ENCODE results near the gene SLCO2B1.

The SLCO2B1 gene

DNA sequence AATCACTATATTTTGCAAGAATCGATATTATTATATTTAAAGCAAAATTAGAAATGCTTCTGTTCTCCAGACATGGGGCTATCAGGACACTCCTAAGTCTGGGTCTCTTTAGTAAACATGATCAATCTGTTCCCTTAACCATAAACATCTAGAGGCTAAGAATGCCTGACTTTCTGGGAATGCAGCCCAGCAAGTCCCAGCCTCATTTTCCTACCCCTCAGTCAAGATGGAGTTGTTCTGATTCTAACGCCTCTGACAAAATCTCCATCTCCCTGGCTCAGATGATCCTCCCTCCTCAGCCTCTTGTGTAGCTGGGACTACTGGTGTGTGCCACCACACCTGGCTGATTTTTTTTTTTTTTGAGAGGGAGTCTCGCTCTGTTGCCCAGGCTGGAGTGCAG, 35.0 kb downstream of the SLCO2B1 start:
- Histone ChIP-seq H3K79me2 (ENCODE audit: control insufficient read depth, low read length) (no peaks in the 10 kb centered on the region), H3K9me2 (replicated peaks; ENCODE audit: control insufficient read depth, low read length) (no peaks in the 10 kb centered on the region), H3K4me2 (ENCODE audit: low read length) (no peak overlapping the region), H3K4me1 (ENCODE audit: control insufficient read depth, low read length) (no peaks in the 10 kb centered on the region), H3K9me3 (ENCODE audit: control insufficient read depth, insufficient read depth, low read length) (no peaks in the 10 kb centered on the region), H3K4me3 (ENCODE audit: low read length) (no peak overlapping the region), H4K20me1 (ENCODE audit: control insufficient read depth, insufficient read depth, low read depth, low read length) (no peaks in the 10 kb centered on the region), H3F3A (ENCODE audit: control insufficient read depth, insufficient read depth) (no peaks in the 10 kb centered on the region), H3K27me3 (ENCODE audit: control insufficient read depth, low read length) (peaks cover 10% of the 10 kb centered on the region), H3K27ac (ENCODE audit: low read depth, low read length) (no peak overlapping the region), H3K36me3 (ENCODE audit: control insufficient read depth, low read length) (no peaks in the 10 kb centered on the region)
- TF ChIP-seq EZH2phosphoT487 (IDR thresholded peaks at IDR 0.05; ENCODE audit: borderline replicate concordance, low read length), result no peak
- TF ChIP-seq, protein P1, sequence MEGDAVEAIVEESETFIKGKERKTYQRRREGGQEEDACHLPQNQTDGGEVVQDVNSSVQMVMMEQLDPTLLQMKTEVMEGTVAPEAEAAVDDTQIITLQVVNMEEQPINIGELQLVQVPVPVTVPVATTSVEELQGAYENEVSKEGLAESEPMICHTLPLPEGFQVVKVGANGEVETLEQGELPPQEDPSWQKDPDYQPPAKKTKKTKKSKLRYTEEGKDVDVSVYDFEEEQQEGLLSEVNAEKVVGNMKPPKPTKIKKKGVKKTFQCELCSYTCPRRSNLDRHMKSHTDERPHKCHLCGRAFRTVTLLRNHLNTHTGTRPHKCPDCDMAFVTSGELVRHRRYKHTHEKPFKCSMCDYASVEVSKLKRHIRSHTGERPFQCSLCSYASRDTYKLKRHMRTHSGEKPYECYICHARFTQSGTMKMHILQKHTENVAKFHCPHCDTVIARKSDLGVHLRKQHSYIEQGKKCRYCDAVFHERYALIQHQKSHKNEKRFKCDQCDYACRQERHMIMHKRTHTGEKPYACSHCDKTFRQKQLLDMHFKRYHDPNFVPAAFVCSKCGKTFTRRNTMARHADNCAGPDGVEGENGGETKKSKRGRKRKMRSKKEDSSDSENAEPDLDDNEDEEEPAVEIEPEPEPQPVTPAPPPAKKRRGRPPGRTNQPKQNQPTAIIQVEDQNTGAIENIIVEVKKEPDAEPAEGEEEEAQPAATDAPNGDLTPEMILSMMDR (IDR thresholded peaks at IDR 0.05; ENCODE audit: low read depth, low read length, poor library complexity, severe bottlenecking), result no peak

DNA sequence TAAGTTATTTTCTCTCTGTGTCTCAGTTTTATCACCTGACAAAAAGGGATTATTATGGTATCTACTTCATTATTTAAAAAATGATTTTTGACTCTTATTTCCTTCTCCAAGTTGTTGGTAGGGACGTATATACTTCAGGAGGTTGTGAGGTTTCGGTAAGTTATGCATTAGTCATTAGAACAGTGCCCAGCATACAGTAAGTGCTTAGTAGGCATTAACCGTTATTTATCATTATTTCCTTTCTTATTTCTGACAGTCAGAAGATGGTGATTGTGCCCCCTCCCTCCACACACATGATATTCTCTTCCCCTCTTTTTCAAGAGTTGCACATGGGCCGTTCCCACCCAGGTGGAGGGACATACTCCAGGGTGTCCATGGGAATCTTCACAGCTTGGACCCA, 36.1 kb downstream of the SLCO2B1 start:
- Histone ChIP-seq H3K4me1 (ENCODE audit: control insufficient read depth, low read length) (no peaks in the 10 kb centered on the region), H3F3A (ENCODE audit: control insufficient read depth, insufficient read depth) (no peaks in the 10 kb centered on the region), H3K36me3 (ENCODE audit: control insufficient read depth, low read length) (no peaks in the 10 kb centered on the region), H3K9me3 (ENCODE audit: control insufficient read depth, insufficient read depth, low read length) (no peaks in the 10 kb centered on the region), H3K27me3 (ENCODE audit: control insufficient read depth, low read length) (peaks cover 3% of the 10 kb centered on the region; the same call in 1 of the 2 replicates), H3K79me2 (ENCODE audit: control insufficient read depth, low read length) (no peaks in the 10 kb centered on the region), H3K4me2 (ENCODE audit: low read length) (no peak overlapping the region), H3K27ac (ENCODE audit: low read depth, low read length) (no peak overlapping the region), H4K20me1 (ENCODE audit: control insufficient read depth, insufficient read depth, low read depth, low read length) (no peaks in the 10 kb centered on the region), H3K9me2 (replicated peaks; ENCODE audit: control insufficient read depth, low read length) (no peaks in the 10 kb centered on the region), H3K4me3 (ENCODE audit: low read length) (no peak overlapping the region)
- no peak for TF ChIP-seq EZH2phosphoT487 (IDR thresholded peaks at IDR 0.05; ENCODE audit: borderline replicate concordance, low read length)
- TF ChIP-seq, protein P1 (IDR thresholded peaks at IDR 0.05; ENCODE audit: low read depth, low read length, poor library complexity, severe bottlenecking), result no peak

DNA sequence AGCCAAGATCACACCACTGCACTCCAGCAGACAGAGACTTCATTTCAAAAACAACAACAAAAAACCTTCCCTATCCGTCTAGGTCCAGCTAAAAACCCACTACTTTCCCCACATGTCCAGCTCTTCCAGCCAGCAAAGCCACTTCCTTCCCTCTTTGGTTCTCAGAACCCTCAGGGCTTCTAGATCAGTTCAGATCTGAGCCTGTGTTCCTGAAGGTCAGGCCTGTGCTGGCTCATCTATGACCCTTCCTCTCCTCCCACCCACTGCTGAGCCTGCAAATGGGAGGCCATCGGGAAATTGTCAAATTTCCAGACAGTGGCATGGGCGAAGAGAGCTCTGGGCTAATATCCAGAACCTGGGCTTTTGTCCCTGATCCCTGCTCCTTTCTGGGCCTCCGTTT, 37.8 kb downstream of the SLCO2B1 start:
- no peaks in the 10 kb centered on the region for H3K9me2 ChIP-seq (replicated peaks; ENCODE audit: control insufficient read depth, low read length)
- no peak overlapping the region for H3K4me3 ChIP-seq (ENCODE audit: low read length)
- TF ChIP-seq, protein P1 (IDR thresholded peaks at IDR 0.05; ENCODE audit: low read depth, low read length, poor library complexity, severe bottlenecking), result no peak
- TF ChIP-seq EZH2phosphoT487 (IDR thresholded peaks at IDR 0.05; ENCODE audit: borderline replicate concordance, low read length), result no peak
- H3F3A ChIP-seq (ENCODE audit: control insufficient read depth, insufficient read depth), result no peaks in the 10 kb centered on the region
- H3K36me3 ChIP-seq (ENCODE audit: control insufficient read depth, low read length), result no peaks in the 10 kb centered on the region
- no peaks in the 10 kb centered on the region for H3K9me3 ChIP-seq (ENCODE audit: control insufficient read depth, insufficient read depth, low read length)
- no peak overlapping the region for H3K27ac ChIP-seq (ENCODE audit: low read depth, low read length)
- no peaks in the 10 kb centered on the region for H3K79me2 ChIP-seq (ENCODE audit: control insufficient read depth, low read length)
- H3K4me2 ChIP-seq (ENCODE audit: low read length), result no peak overlapping the region
- no peaks in the 10 kb centered on the region for H3K4me1 ChIP-seq (ENCODE audit: control insufficient read depth, low read length)
- H4K20me1 ChIP-seq (ENCODE audit: control insufficient read depth, insufficient read depth, low read depth, low read length), result no peaks in the 10 kb centered on the region
- H3K27me3 ChIP-seq (ENCODE audit: control insufficient read depth, low read length), result no peaks in the 10 kb centered on the region

DNA sequence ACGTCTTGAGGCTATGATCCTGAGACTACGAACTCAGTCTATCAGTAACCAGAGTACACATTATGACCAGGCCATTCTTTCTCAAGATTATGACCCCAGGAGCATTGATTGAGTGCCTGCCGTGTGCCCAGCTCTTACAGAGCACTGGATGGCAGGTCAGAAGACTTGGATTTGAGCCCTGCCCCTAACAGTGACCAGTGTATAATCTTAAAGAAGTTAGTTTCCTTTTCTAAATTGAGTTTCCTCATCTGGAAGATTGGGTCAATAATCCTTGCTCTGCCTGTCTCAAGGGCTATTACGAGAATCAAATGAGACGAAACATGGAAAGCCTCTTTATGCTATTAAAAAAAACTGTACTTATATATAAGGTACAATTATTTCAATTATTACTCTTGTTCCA, 38.2 kb downstream of the SLCO2B1 start:
- Histone ChIP-seq H3K4me1 (ENCODE audit: control insufficient read depth, low read length) (no peaks in the 10 kb centered on the region), H3K27me3 (ENCODE audit: control insufficient read depth, low read length) (no peaks in the 10 kb centered on the region), H3K79me2 (ENCODE audit: control insufficient read depth, low read length) (no peaks in the 10 kb centered on the region), H3K9me2 (replicated peaks; ENCODE audit: control insufficient read depth, low read length) (no peaks in the 10 kb centered on the region), H3K9me3 (ENCODE audit: control insufficient read depth, insufficient read depth, low read length) (no peaks in the 10 kb centered on the region), H3K4me3 (ENCODE audit: low read length) (no peak overlapping the region), H3F3A (ENCODE audit: control insufficient read depth, insufficient read depth) (no peaks in the 10 kb centered on the region), H3K27ac (ENCODE audit: low read depth, low read length) (no peak overlapping the region), H3K4me2 (ENCODE audit: low read length) (no peak overlapping the region), H4K20me1 (ENCODE audit: control insufficient read depth, insufficient read depth, low read depth, low read length) (no peaks in the 10 kb centered on the region), H3K36me3 (ENCODE audit: control insufficient read depth, low read length) (no peaks in the 10 kb centered on the region)
- no peak for TF ChIP-seq EZH2phosphoT487 (IDR thresholded peaks at IDR 0.05; ENCODE audit: borderline replicate concordance, low read length)
- TF ChIP-seq, protein P1 (IDR thresholded peaks at IDR 0.05; ENCODE audit: low read depth, low read length, poor library complexity, severe bottlenecking), result no peak

Measured in DOHH2 (cell line).